Ramos (cell line): ENCODE measurements around the gene AKAP1.

Source experiments
- in situ Hi-C: fragments of 300-500 bp; cut with MboI; formaldehyde crosslinking; loops from one replicate; pipeline ENCODE4 v1.14.3; 2022; ENCODE audit warnings: low sequenced_read_pairs; ENCODE audit not compliant: unreplicated experiment

The AKAP1 gene

GRCh38 chr17:57145347-57145746 is 60.3 kb downstream of the AKAP1 start:
- in situ Hi-C loops: no loop called here

GRCh38 chr17:57146273-57146672 is 61.2 kb downstream of the AKAP1 start:
- in situ Hi-C loops: no loop called here

GRCh38 chr17:57151798-57152197 is 66.8 kb downstream of the AKAP1 start:
- in situ Hi-C loops: no loop called here

DNA sequence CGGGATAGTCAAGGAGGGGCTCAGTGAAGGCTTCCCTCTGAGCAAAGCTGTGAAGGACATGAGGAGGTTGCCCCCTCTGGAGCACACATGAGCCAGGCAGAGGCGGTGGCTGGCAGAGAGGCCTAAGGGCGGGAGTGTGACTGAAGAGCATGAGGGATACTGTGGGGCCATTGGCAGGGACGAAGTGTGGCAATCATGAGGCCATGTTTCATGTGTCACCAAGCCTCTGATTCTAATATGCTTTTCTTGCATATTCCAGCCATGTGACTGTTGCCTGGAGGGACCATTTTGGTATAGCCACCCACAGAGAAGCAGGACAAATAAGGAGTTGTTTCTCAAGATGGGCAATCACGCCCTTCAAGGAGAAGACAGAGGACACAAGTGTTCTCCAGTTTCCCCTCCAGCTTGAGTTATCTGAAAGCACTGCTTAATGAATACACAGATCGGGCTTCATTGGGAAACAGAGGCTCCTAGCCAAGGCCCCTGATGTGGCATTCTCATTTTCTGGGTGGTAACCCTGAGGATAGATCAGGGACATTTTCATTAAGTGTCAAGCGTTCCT is 68.0 kb downstream of the AKAP1 start:
- in situ Hi-C loops: no loop called here

DNA sequence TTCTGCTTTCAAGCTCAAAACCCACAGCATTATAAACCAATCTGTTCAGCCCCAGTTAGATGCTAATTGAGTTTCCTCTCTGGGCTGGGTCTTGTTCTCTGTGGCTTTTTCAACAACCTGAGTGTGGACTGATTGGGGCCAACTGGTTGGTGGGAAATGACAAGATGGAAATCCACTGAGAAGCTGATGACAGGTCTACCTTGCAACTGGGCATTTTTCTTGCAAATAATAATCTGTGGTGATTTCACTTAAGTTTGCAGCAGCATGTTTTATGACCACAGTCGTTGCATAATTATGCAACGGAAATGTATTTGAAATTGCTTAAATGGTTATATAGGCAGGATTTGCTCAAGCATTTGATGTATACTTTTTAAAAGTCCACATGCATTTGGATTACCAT is 69.9 kb downstream of the AKAP1 start:
- in situ Hi-C loops: no loop called here

- in situ Hi-C loops: no loop called here
Measured at GRCh38 chr17:57158325-57158724, 73.3 kb downstream of the AKAP1 start.

- in situ Hi-C loops: no loop called here
Measured at GRCh38 chr17:57158795-57159194, 73.7 kb downstream of the AKAP1 start.

DNA sequence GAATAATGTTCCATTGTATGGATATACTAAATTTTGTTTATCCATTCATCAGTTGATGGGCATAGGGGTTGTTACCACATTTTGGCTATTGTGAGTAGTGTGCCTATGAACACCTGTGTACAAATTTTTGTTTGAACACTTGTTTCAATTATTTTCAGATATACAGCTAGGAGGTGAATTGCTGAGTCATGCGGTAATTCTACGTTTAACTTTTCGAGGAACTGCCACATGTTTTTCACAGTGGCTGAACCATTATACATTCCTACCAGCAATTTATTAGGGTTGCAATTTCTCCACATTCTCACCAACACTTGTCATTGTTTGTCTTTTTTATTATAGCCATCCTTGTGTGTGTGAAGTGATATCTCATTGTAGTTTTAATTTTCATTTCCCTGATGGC is 75.6 kb downstream of the AKAP1 start:
- in situ Hi-C loops: no loop called here

DNA sequence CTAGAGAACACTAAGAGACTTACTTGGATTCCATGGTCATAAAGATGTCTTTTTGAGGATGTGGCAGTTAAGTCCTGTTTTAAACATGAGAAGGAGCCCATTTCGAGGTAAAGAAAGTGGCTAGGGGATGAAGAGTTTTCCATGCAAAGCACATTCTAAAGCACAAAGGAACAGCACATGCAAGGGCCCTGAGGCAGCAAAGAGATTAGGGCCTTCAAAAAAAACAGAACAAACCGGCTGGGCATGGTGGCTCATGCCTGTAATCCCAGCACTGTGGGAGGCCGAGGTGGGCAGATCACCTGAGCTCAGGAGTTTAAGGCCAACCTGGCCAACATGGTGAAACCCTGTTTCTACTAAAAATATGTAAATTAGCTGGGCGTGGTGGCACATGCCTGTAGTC is 79.8 kb downstream of the AKAP1 start:
- in situ Hi-C loops: no loop called here

GRCh38 chr17:57165754-57166153 is 80.7 kb downstream of the AKAP1 start:
- in situ Hi-C loops: no loop called here

DNA sequence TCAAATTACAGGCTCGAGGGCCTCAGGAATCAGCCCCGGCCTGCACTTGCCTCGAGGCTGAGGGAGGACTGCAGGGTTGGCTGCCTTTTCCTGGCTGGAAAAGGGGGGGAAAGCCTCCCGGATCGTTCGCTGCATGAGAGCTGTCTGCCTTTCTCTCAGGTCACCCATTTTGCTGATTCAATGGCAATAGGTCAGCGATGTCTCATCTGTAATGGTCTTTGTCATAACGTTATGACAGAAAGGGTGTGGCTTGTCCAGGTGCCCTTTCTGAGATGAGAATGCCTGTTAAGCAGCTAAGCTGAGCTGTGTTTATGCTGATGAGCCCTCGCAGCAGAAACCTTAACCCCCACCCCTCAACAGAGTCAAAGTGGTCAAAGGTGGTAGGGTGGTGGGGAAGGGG is 81.8 kb downstream of the AKAP1 start:
- in situ Hi-C loops: no loop called here

DNA sequence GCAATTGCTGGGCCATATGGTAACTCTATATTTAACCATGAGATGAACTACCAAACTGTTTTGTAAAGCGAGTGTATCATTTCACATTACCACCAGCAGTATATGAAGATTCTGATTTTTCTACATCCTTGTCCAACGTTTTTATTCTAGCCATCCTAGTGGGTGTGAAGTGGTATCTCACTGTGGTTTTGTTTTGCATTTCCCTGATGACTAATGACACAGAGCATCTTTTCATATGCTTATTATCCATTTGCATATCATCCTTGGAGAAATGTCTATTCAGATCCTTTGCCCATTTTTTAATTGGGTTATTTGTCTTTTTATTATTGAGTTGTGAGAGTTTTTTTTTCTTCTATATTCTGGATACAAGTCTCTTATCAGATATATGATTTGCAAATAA is 83.6 kb downstream of the AKAP1 start:
- in situ Hi-C loops: no loop called here

DNA sequence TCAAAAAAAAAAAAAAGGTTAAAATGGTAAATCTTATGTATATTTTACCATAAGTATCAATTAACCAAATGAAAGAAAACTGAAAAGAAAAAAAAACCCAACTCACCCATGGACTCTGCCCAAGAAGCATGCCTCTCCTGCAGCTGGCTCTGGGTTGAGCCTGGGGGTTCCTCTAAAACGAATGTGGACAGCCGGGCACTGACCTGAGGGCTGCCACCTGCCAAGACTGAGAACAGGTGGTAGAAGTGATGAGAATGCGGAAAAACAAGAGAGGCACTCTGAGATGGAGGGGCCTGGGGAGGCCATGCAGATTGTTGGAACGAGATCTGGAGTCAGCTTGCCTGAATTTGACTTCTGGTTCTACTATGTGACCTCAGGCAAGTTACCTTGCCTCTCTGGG is 85.8 kb downstream of the AKAP1 start:
- in situ Hi-C loops: no loop called here
